ENCODE results near the gene CDR2.

- TF ChIP-seq CTCF (IDR thresholded peaks at IDR 0.05) (no peak), POLR2A (IDR thresholded peaks at IDR 0.05) (no peak)
Observed at GRCh38 chr16:22421136-22421535, 46.7 kb upstream of the CDR2 start.

Data from uterus (tissue), 2 donors.